ENCODE data around the gene RAD51B. TPM values are rescaled to one million over a fixed set of nuclear protein-coding genes. Genes with fewer than 3 reads are reported as not detected.
A peak's percentile ranks its signal among the peaks of the same experiment; 100 is the strongest.
"Not testable (repeated sequence)": the region's sequence is repeated elsewhere in the genome, so short reads cannot be mapped to it uniquely, and the experiment has no call there.

Gene RAD51B
- total RNA-seq, 2 donors from 2014 or later, result 42.6 to 50.0 TPM

GRCh38 chr14:68041876-68042354 is 222.3 kb downstream of the RAD51B start:
- Mint-ChIP-seq H3K27me3 (ENCODE audit: low read depth) (no peaks in the 10 kb centered on the region), H3K9me3 (no peaks in the 10 kb centered on the region), H3K4me3 (no peak overlapping the region), H3K27ac (no peak overlapping the region), H3K4me1 (ENCODE audit: low read depth) (no peaks in the 10 kb centered on the region), H3K36me3 (ENCODE audit: insufficient read depth in 2 of 2) (no peaks in the 10 kb centered on the region)
- DNase-seq (no peak), ATAC-seq (replicated peaks in 1 of 2) (no peak)

DNA sequence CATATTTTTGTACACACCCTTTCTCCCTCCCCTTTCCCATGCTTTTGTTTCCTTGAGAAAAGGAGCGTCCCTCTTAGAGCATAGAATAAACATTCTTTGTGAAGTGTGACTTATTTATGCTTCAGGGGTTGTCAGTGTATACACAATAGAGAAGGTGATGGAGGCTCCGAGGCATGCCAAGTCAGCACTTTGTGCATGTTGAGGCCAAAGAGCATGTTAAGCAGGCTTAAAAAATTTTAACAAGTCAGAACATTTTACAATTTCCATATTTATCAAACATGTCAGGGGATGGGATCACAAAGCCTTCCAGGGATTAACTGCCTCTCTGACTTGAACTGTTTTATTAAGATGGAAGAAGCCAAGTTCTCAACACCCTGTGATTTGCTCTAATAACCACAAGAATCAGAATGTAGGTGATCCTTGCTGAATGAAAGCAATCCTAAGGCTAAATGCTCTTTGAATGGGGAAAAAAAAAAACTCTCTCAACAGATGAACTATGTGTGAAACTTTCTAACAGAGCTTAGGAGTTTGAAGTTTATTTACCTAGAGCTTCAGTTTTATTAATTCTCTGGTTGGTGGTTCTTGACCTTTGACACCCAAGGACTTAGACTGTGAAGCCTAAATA is 223.1 kb downstream of the RAD51B start:
- Mint-ChIP-seq H3K9me3 (no peaks in the 10 kb centered on the region), H3K27ac (no peak overlapping the region), H3K4me3 (no peak overlapping the region), H3K27me3 (ENCODE audit: low read depth) (no peaks in the 10 kb centered on the region), H3K36me3 (ENCODE audit: insufficient read depth in 2 of 2) (no peaks in the 10 kb centered on the region), H3K4me1 (ENCODE audit: low read depth) (no peaks in the 10 kb centered on the region)
- ATAC-seq (replicated peaks in 1 of 2), result no peak
- no peak for DNase-seq

- ATAC-seq (replicated peaks in 1 of 2) (no peak), DNase-seq (no peak)
- H3K9me3 Mint-ChIP-seq, result peaks cover 0 to 1% of the 10 kb centered on the region in 2 donors
- H3K4me1 Mint-ChIP-seq (ENCODE audit: low read depth), result no peaks in the 10 kb centered on the region
- peaks cover 0 to 3% of the 10 kb centered on the region in 2 donors for H3K36me3 Mint-ChIP-seq (ENCODE audit: insufficient read depth in 2 of 2)
- H3K4me3 Mint-ChIP-seq, result no peak overlapping the region
- no peak overlapping the region for H3K27ac Mint-ChIP-seq
- H3K27me3 Mint-ChIP-seq (ENCODE audit: low read depth), result no peaks in the 10 kb centered on the region
Observed at GRCh38 chr14:68043752-68044151, 224.2 kb downstream of the RAD51B start.

- no peaks in the 10 kb centered on the region for H3K27me3 Mint-ChIP-seq (ENCODE audit: low read depth)
- H3K4me1 Mint-ChIP-seq (ENCODE audit: low read depth), result no peaks in the 10 kb centered on the region
- peaks cover 0 to 3% of the 10 kb centered on the region in 2 donors for H3K36me3 Mint-ChIP-seq (ENCODE audit: insufficient read depth in 2 of 2)
- H3K27ac Mint-ChIP-seq, result no peak overlapping the region
- DNase-seq (no peak), ATAC-seq (replicated peaks in 1 of 2) (no peak)
- H3K4me3 Mint-ChIP-seq, result no peak overlapping the region
- H3K9me3 Mint-ChIP-seq, result peaks cover 0 to 1% of the 10 kb centered on the region in 2 donors
Observed at GRCh38 chr14:68047906-68048305, 228.3 kb downstream of the RAD51B start.

GRCh38 chr14:68048815-68049214 is 229.2 kb downstream of the RAD51B start:
- not testable (repeated sequence) for H3K9me3 Mint-ChIP-seq

DNA sequence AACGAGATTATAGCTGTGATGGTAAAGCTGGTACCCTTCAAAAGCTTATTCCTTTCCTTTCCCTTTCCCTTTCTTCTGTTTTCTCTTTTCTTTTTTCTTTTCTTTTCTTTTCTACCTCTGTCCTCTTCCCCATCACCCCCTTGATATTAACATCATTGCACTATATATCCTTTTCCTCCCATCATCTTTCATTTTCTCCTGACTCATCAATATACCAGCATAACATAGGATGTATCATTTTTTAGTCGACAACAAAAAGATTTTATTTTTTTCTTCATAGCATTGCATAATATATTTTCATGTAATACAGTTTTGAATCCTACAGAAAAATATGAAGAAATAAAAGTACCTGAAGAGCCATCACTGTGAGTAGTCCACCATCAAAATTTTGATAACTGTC is 230.6 kb downstream of the RAD51B start:
- H3K36me3 Mint-ChIP-seq (ENCODE audit: insufficient read depth in 2 of 2), result peaks cover 0 to 3% of the 10 kb centered on the region in 2 donors
- H3K9me3 Mint-ChIP-seq, result peaks cover 0 to 1% of the 10 kb centered on the region in 2 donors
- no peak overlapping the region for H3K4me3 Mint-ChIP-seq
- H3K4me1 Mint-ChIP-seq (ENCODE audit: low read depth), result no peaks in the 10 kb centered on the region
- no peaks in the 10 kb centered on the region for H3K27me3 Mint-ChIP-seq (ENCODE audit: low read depth)
- DNase-seq (no peak), ATAC-seq (replicated peaks in 1 of 2) (no peak)
- no peak overlapping the region for H3K27ac Mint-ChIP-seq

More at GRCh38 chr14:68048815-68049214, 229.2 kb downstream of the RAD51B start:
- not testable (repeated sequence) for H3K4me1 Mint-ChIP-seq (ENCODE audit: low read depth); ATAC-seq (replicated peaks in 1 of 2); H3K27ac Mint-ChIP-seq; H3K4me3 Mint-ChIP-seq; H3K27me3 Mint-ChIP-seq (ENCODE audit: low read depth); DNase-seq; H3K36me3 Mint-ChIP-seq (ENCODE audit: insufficient read depth in 2 of 2)

GRCh38 chr14:68051146-68051545 is 231.6 kb downstream of the RAD51B start:
- H3K9me3 Mint-ChIP-seq, result peaks cover 0 to 1% of the 10 kb centered on the region in 2 donors

DNA sequence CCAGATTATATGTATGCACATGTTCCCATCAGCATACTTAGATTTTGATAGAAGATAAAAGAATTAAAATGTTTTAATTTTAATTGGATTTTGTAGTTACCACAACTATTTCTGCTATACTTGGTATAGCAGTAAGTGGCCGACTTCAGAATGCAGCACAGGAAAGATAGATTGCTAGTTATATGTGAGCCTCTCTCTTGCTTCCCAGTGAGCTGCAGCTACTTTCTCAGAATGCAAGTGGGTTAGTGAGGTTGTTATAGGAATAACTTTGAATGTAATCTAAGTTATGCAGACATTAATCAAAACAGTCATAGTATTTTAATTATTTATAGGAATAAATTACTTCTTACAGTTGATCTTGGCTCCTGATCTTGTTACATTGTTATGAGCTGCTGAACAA is 240.6 kb downstream of the RAD51B start:
- Mint-ChIP-seq H3K4me3 (no peak overlapping the region), H3K9me3 (peaks cover 10 to 13% of the 10 kb centered on the region in 2 donors), H3K27ac (no peak overlapping the region), H3K4me1 (ENCODE audit: low read depth) (no peaks in the 10 kb centered on the region), H3K36me3 (ENCODE audit: insufficient read depth in 2 of 2) (peaks cover 2 to 4% of the 10 kb centered on the region in 2 donors), H3K27me3 (ENCODE audit: low read depth) (no peaks in the 10 kb centered on the region)
- ATAC-seq (replicated peaks in 1 of 2) (no peak), DNase-seq (no peak)

More at GRCh38 chr14:68051146-68051545, 231.6 kb downstream of the RAD51B start:
- H3K4me3 Mint-ChIP-seq, result no peak overlapping the region
- no peak for DNase-seq
- no peaks in the 10 kb centered on the region for H3K27me3 Mint-ChIP-seq (ENCODE audit: low read depth)
- no peaks in the 10 kb centered on the region for H3K4me1 Mint-ChIP-seq (ENCODE audit: low read depth)
- H3K36me3 Mint-ChIP-seq (ENCODE audit: insufficient read depth in 2 of 2), result peaks cover 0 to 3% of the 10 kb centered on the region in 2 donors
- no peak for ATAC-seq (replicated peaks in 1 of 2)
- H3K27ac Mint-ChIP-seq, result no peak overlapping the region

GRCh38 chr14:68062651-68063050 is 243.1 kb downstream of the RAD51B start:
- Mint-ChIP-seq H3K4me1 (ENCODE audit: low read depth) (no peaks in the 10 kb centered on the region), H3K4me3 (no peak overlapping the region), H3K27ac (no peak overlapping the region), H3K9me3 (peaks cover 10 to 13% of the 10 kb centered on the region in 2 donors), H3K36me3 (ENCODE audit: insufficient read depth in 2 of 2) (peaks cover 2 to 4% of the 10 kb centered on the region in 2 donors), H3K27me3 (ENCODE audit: low read depth) (no peaks in the 10 kb centered on the region)
- ATAC-seq (replicated peaks in 1 of 2) (no peak), DNase-seq (no peak)

GRCh38 chr14:68065322-68065721 is 245.7 kb downstream of the RAD51B start:
- H3K9me3 Mint-ChIP-seq, result peaks cover 14 to 19% of the 10 kb centered on the region in 2 donors

DNA sequence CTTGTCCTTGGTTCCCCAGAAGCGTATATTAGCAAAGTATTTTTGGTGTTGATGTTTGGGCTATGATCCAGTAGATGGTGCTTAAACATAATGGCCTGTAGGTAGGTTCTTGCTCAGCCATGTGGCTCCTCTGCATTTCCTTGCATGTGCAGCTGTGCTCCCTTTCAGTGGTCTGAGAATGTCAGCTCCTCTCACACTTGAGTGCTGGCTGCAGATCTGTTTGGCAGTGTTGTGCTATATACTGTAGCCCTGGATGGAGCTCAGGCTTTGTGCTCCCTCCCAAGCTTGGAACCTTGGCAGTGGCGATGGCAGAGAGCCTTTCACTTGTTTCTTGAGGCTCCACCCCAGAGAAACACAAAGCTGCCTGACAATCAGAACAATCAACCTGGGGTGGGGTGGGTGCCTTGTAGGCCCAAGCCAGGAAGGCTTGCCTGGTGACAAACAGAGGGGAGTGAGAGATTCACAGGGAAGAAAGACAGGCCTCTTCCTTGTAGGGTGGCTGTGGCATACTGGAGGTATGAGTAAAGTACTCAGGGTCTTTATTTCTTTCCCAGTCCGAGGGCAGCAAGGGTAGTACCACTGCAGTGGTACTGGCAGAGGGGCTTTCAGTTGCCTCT is 255.3 kb downstream of the RAD51B start:
- no peaks in the 10 kb centered on the region for H3K4me1 Mint-ChIP-seq (ENCODE audit: low read depth)
- no peaks in the 10 kb centered on the region for H3K27me3 Mint-ChIP-seq (ENCODE audit: low read depth)
- H3K27ac Mint-ChIP-seq, result no peak overlapping the region
- ATAC-seq (replicated peaks in 1 of 2), result no peak
- no peak overlapping the region for H3K4me3 Mint-ChIP-seq
- peaks cover 13% of the 10 kb centered on the region in 2 donors for H3K9me3 Mint-ChIP-seq
- no peak for DNase-seq
- H3K36me3 Mint-ChIP-seq (ENCODE audit: insufficient read depth in 2 of 2), result peaks cover 12 to 19% of the 10 kb centered on the region in 2 donors

More at GRCh38 chr14:68065322-68065721, 245.7 kb downstream of the RAD51B start:
- H3K4me1 Mint-ChIP-seq (ENCODE audit: low read depth), result no peaks in the 10 kb centered on the region
- H3K36me3 Mint-ChIP-seq (ENCODE audit: insufficient read depth in 2 of 2), result peaks cover 2 to 7% of the 10 kb centered on the region in 2 donors
- no peak overlapping the region for H3K4me3 Mint-ChIP-seq
- no peak overlapping the region for H3K27ac Mint-ChIP-seq
- H3K27me3 Mint-ChIP-seq (ENCODE audit: low read depth), result no peaks in the 10 kb centered on the region
- no peak for ATAC-seq (replicated peaks in 1 of 2)
- DNase-seq, result no peak

DNA sequence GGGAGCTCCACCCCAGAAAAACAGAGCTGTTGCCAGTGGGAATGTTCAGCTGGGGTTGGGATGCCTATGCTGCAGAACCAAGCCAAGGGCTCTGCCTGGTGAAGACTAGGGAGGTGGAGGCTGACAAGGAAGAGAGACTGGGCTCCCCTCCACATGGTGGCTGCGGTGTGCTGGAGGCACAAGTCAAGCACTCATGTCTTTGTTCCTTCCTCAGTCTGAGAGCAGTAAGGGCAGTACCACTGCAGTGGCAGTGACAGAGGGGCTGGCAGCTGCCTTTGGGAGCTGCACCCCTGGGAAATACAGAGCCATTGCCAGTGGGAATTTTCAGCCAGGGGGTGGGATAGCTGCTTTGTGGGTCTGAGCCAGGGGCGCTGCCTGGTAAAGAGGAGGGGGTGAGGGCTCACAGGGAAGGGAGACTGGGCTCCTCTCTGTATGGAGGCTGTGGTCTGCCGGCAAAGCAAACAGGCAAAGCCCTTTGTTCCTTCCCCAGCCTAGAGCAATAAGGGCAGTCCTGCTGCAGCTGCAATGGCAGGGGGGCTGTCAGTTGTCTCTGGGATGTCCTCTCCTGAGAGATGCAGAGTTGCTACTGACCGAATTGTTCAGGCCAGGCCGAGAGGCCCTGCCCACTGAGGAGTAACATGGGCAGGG is 255.9 kb downstream of the RAD51B start:
- no peak overlapping the region for H3K4me3 Mint-ChIP-seq
- peaks cover 12 to 19% of the 10 kb centered on the region in 2 donors for H3K36me3 Mint-ChIP-seq (ENCODE audit: insufficient read depth in 2 of 2)
- no peak overlapping the region for H3K27ac Mint-ChIP-seq
- peaks cover 9 to 11% of the 10 kb centered on the region in 2 donors for H3K9me3 Mint-ChIP-seq
- no peaks in the 10 kb centered on the region for H3K4me1 Mint-ChIP-seq (ENCODE audit: low read depth)
- no peak for DNase-seq
- H3K27me3 Mint-ChIP-seq (ENCODE audit: low read depth), result no peaks in the 10 kb centered on the region
- no peak for ATAC-seq (replicated peaks in 1 of 2)

GRCh38 chr14:68076451-68076850 is 256.9 kb downstream of the RAD51B start:
- ATAC-seq (replicated peaks in 1 of 2) (no peak), DNase-seq (no peak)
- peaks cover 9 to 11% of the 10 kb centered on the region in 2 donors for H3K9me3 Mint-ChIP-seq
- no peaks in the 10 kb centered on the region for H3K27me3 Mint-ChIP-seq (ENCODE audit: low read depth)
- H3K4me1 Mint-ChIP-seq (ENCODE audit: low read depth), result no peaks in the 10 kb centered on the region
- H3K36me3 Mint-ChIP-seq (ENCODE audit: insufficient read depth in 2 of 2), result peaks cover 9 to 15% of the 10 kb centered on the region in 2 donors
- no peak overlapping the region for H3K4me3 Mint-ChIP-seq
- peak overlapping the region; percentile 71 for H3K27ac Mint-ChIP-seq
